Stomach smooth muscle (tissue), 2 donors: ENCODE results near the gene DAND5.
A peak's percentile ranks its signal among the peaks of the same experiment; 100 is the strongest.

ENCODE experiments used
- H3K27ac ChIP-seq: one replicate; pipeline ENCODE4 v1.7.0; 2013; ENCODE audit warnings: mild to moderate bottlenecking, low read length, inconsistent platforms
- H3K27me3 ChIP-seq, 2 donors: one replicate each; pipeline ENCODE4 v1.7.0; 2013; ENCODE audit warnings: low read length in 2 of 2; ENCODE audit not compliant: insufficient read depth in 2 of 2, control insufficient read depth in 1 of 2
- H3K36me3 ChIP-seq, 2 donors: one replicate each; pipeline ENCODE4 v1.7.0; 2013; ENCODE audit warnings: low read length in 2 of 2; ENCODE audit not compliant: control insufficient read depth in 2 of 2, insufficient read depth in 2 of 2
- H3K4me1 ChIP-seq: one replicate; pipeline ENCODE4 v1.7.0; 2013; ENCODE audit warnings: low read length; ENCODE audit not compliant: control insufficient read depth, insufficient read depth
- H3K4me3 ChIP-seq, 2 donors: one replicate each; pipeline ENCODE4 v1.7.0; 2013; ENCODE audit warnings: low read length in 2 of 2
- H3K9ac ChIP-seq, 2 donors: one replicate each; pipeline ENCODE4 v1.7.0; 2013; ENCODE audit warnings: low read length in 2 of 2, mild to moderate bottlenecking in 1 of 2
- H3K9me3 ChIP-seq, 2 donors: one replicate each; pipeline ENCODE4 v1.7.0; 2013; ENCODE audit warnings: low read length in 2 of 2; ENCODE audit not compliant: control insufficient read depth in 2 of 2
- donor health status: healthy.
- donor health status: Pancreatic carcinoma.

The DAND5 gene

GRCh38 chr19:12937093-12937926 is 32.1 kb upstream of the DAND5 start:
- H3K4me3 ChIP-seq: peak overlapping the region; percentile 64 to 81
- H3K36me3 ChIP-seq: peaks cover 21 to 25% of the 10 kb centered on the region in 2 donors
- no peak overlapping the region for H3K27ac ChIP-seq
- H3K9ac ChIP-seq: peak overlapping the region; percentile 57 to 62
- no peaks in the 10 kb centered on the region for H3K27me3 ChIP-seq
- no peaks in the 10 kb centered on the region for H3K9me3 ChIP-seq
- H3K4me1 ChIP-seq: peaks cover 51% of the 10 kb centered on the region

GRCh38 chr19:12937927-12938778 is 31.2 kb upstream of the DAND5 start, which contains the start of gene CALR:
Gene CALR, plus strand, starts transcription at chr19:12938609. Its CDS starts 71 bp downstream, at chr19:12938680.
- Histone ChIP-seq H3K4me1 (peaks cover 42% of the 10 kb centered on the region), H3K36me3 (peaks cover 22 to 26% of the 10 kb centered on the region in 2 donors)

GRCh38 chr19:12938779-12939601 is 30.4 kb upstream of the DAND5 start:
- H3K27ac ChIP-seq: peak overlapping the region; percentile 91
- peak overlapping the region; percentile 89 to 90 for H3K9ac ChIP-seq
- H3K9me3 ChIP-seq: no peaks in the 10 kb centered on the region
- H3K4me3 ChIP-seq: peak overlapping the region; percentile 98
- peaks cover 45% of the 10 kb centered on the region for H3K4me1 ChIP-seq
- H3K36me3 ChIP-seq: peaks cover 28 to 33% of the 10 kb centered on the region in 2 donors
- H3K27me3 ChIP-seq: no peaks in the 10 kb centered on the region

More at GRCh38 chr19:12937927-12938778, 31.2 kb upstream of the DAND5 start, which contains the start of gene CALR:
- peak within 1 kb of the TSS; percentile 91 for H3K27ac ChIP-seq
- H3K4me3 ChIP-seq: peak within 1 kb of the TSS; percentile 98
- H3K9me3 ChIP-seq: no peaks in the 10 kb centered on the region
- peak within 1 kb of the TSS; percentile 89 to 90 for H3K9ac ChIP-seq
- H3K27me3 ChIP-seq: no peaks in the 10 kb centered on the region

- Histone ChIP-seq H3K4me3 (peak overlapping the region; percentile 98), H3K27ac (peak overlapping the region; percentile 24), H3K9ac (peak overlapping the region; percentile 47 to 89), H3K36me3 (peaks cover 28 to 35% of the 10 kb centered on the region in 2 donors), H3K9me3 (no peaks in the 10 kb centered on the region), H3K27me3 (no peaks in the 10 kb centered on the region), H3K4me1 (peaks cover 46% of the 10 kb centered on the region)
Observed at GRCh38 chr19:12939975-12940423, 29.4 kb upstream of the DAND5 start.

- Histone ChIP-seq H3K4me3 (peak overlapping the region in 1 of 2 donors; percentile 98), H3K27ac (no peak overlapping the region), H3K9ac (peak overlapping the region; percentile 12 to 21), H3K27me3 (no peaks in the 10 kb centered on the region), H3K9me3 (no peaks in the 10 kb centered on the region), H3K4me1 (peaks cover 46% of the 10 kb centered on the region), H3K36me3 (peaks cover 28 to 35% of the 10 kb centered on the region in 2 donors)
Observed at GRCh38 chr19:12940897-12941296, 28.5 kb upstream of the DAND5 start.

GRCh38 chr19:12943437-12944044 is 25.8 kb upstream of the DAND5 start:
- H3K9ac ChIP-seq: no peak overlapping the region
- H3K36me3 ChIP-seq: peaks cover 39 to 46% of the 10 kb centered on the region in 2 donors
- H3K4me3 ChIP-seq: no peak overlapping the region
- H3K27me3 ChIP-seq: no peaks in the 10 kb centered on the region
- H3K9me3 ChIP-seq: no peaks in the 10 kb centered on the region
- H3K27ac ChIP-seq: no peak overlapping the region
- peaks cover 54% of the 10 kb centered on the region for H3K4me1 ChIP-seq

- Histone ChIP-seq H3K27me3 (no peaks in the 10 kb centered on the region), H3K4me3 (no peak overlapping the region), H3K36me3 (peaks cover 45 to 51% of the 10 kb centered on the region in 2 donors), H3K9me3 (no peaks in the 10 kb centered on the region), H3K4me1 (peaks cover 51% of the 10 kb centered on the region), H3K9ac (no peak overlapping the region), H3K27ac (peak overlapping the region; percentile 73)
Observed at GRCh38 chr19:12944104-12944674, 25.2 kb upstream of the DAND5 start.

GRCh38 chr19:12945479-12946091 is 23.8 kb upstream of the DAND5 start, which contains the start of gene RAD23A:
Gene RAD23A, plus strand, starts transcription at chr19:12945862. Its CDS starts 87 bp downstream, at chr19:12945949.
- no peaks in the 10 kb centered on the region for H3K9me3 ChIP-seq
- peaks cover 46 to 51% of the 10 kb centered on the region in 2 donors for H3K36me3 ChIP-seq
- no peaks in the 10 kb centered on the region for H3K27me3 ChIP-seq
- peak within 1 kb of the TSS; percentile 81 to 88 for H3K9ac ChIP-seq
- H3K4me1 ChIP-seq: peaks cover 37% of the 10 kb centered on the region
- H3K4me3 ChIP-seq: peak within 1 kb of the TSS; percentile 87 to 99
- H3K27ac ChIP-seq: peak within 1 kb of the TSS; percentile 73

- Histone ChIP-seq H3K4me1 (peaks cover 32% of the 10 kb centered on the region), H3K4me3 (peak overlapping the region; percentile 87 to 99), H3K36me3 (peaks cover 40 to 48% of the 10 kb centered on the region in 2 donors), H3K9ac (peak overlapping the region; percentile 81 to 88), H3K27ac (peak overlapping the region; percentile 73), H3K27me3 (no peaks in the 10 kb centered on the region), H3K9me3 (no peaks in the 10 kb centered on the region)
Observed at GRCh38 chr19:12946092-12946721, 23.2 kb upstream of the DAND5 start.
